NAMALWA (cell line): Measurements from ENCODE around the gene BLOC1S2.
A peak's percentile ranks its signal among the peaks of the same experiment; 100 is the strongest.
"Not testable (repeated sequence)": the region's sequence is repeated elsewhere in the genome, so short reads cannot be mapped to it uniquely, and the experiment has no call there.

Source experiments
- DNase-seq: peaks from one replicate; pipeline ENCODE4 v3.0.0-alpha.2; 2015; ENCODE audit warnings: low spot score

Gene BLOC1S2

GRCh38 chr10:100286051-100287033 lies at the start of gene BLOC1S2:
Gene BLOC1S2 (minus strand): TSS chr10:100286680. CDS start chr10:100286659, 21 bp downstream.
- DNase-seq = peak; percentile 87

- DNase-seq = no peak
These were observed 48.3 kb upstream of the BLOC1S2 start for GRCh38 chr10:100334762-100335161.

DNA sequence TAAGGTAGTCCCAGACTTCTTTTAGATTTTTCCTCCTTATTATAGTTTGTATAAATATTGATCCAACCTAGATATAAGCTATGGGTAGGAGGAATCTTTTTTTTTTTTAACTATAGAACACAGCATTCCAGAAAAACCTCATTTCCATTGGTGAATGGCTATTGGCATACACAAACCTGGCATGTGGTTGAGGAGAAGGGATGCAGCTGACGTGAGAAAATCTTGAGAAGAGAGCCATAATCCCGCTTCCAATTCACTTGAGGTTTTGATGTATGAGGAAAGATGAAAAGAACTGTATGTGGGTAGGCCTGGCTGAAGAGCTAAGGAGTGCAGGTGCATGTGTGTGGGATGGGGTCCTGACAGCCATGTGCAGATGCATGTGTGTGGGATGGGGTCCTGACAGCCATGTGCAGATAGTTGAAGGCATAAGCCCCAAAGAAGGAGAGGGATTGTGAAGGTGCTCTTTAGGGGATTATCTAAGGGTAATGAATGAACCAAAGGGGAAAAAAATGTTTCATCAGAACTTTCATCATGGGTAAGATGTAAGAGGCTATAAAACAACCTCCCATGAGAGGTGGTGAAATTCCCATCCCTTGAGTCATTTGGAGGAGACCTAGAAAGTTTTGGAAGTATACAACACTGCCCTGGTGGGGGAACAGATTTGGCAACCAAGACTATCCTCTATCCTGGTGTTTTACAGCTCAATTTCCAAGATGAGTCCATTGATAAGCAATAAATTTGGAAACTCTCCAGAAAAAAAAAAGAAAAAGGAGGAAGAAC lies 47.4 kb upstream of the BLOC1S2 start:
- DNase-seq = no peak

DNA sequence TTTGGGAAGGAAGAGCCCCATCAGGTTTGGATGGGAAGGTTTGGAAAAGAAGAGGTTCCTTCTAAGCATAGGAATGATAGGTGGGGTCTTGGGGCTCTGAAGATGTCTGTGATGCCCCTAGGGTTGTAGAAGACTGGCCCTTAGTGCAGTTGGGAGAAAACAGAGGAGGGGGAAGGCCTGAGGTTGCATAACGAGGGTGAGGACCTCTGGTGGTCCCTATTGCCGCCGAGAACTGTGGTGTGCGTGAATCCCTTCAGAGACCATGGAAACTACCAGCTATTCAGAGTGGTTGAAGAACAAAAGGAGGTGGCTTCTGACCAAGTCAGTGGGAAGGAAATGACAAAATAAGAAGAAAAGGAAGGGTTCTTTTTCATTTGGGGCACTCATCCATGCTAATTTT lies 46.6 kb upstream of the BLOC1S2 start:
- DNase-seq = no peak

GRCh38 chr10:100330079-100330478 lies 43.6 kb upstream of the BLOC1S2 start, which contains the start of gene PKD2L1:
Gene PKD2L1 (minus strand): TSS chr10:100330228. CDS start chr10:100330103, 125 bp downstream.
- DNase-seq = no peak

GRCh38 chr10:100328198-100328597 lies 41.7 kb upstream of the BLOC1S2 start:
- no peak for DNase-seq

DNA sequence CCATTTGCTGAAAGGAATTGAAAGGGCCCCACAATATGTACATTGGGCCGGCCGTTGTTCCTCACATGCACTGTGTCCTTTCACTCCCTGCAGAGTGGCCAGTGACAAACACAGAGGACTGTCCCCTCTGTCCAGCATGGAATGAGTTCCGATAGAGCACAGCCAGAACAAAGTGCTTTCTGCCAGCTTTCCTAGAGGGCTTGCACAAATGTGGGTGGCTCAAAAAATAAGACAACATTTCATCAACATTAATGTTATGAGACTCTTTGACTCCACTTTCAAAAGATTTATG lies 41.2 kb upstream of the BLOC1S2 start:
- DNase-seq = no peak

- DNase-seq = peak; percentile 51
These were observed 40.7 kb upstream of the BLOC1S2 start for GRCh38 chr10:100327007-100327717.

- DNase-seq = no peak
These were observed 38.7 kb upstream of the BLOC1S2 start for GRCh38 chr10:100325158-100325557.

DNA sequence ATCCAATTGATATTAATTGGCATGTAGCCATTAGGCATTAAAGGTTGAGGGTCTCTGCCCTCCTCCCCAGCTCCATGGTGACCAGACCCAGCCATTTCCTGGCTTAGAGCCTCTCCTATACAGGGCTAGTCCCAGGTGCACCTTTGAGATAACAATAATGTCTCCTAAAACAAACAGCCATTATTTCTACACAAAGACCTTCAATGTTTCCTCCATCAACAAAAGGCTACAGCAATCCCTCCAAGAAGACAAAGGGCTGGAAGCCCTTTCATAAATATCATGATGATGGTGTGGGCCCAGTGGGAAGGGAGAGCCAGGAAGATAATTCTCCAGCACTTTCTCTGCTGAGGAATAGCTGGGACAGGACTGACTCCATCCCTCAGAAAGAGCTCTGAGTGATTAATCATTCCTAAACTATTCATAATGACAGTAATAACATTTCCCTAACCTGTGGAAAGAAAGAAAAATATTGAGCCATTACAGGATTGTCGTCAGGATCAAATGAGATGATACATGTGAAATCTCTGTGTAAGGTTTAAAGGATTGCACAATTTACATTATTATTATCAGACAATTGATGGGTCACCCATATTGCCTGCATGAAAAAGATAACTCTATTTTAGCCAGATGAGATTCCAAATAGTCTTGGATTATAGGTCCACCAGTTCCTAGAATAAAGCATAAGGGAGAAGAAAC lies 33.4 kb upstream of the BLOC1S2 start:
- no peak for DNase-seq

DNA sequence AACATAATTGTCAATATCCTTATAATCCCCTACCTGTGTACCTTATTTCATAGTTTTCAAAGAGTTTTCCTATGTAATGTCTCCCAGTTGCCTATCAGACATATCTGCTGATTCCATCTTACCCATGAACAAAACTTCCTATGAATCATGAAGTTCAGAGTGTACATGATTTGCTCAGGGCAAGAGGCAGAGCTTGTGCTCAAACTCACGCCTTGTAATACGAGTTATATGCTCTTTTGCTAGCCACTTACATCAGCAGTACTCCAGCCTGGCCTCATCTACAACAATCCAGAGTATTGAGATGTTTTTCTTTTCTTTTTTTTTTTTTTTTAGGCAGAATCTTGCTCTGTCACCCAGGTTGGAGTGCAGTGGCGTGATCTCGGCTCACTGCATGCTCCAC lies 31.7 kb upstream of the BLOC1S2 start:
- DNase-seq = no peak

- DNase-seq = no peak
These were observed 29.1 kb upstream of the BLOC1S2 start for GRCh38 chr10:100315615-100316014.

DNA sequence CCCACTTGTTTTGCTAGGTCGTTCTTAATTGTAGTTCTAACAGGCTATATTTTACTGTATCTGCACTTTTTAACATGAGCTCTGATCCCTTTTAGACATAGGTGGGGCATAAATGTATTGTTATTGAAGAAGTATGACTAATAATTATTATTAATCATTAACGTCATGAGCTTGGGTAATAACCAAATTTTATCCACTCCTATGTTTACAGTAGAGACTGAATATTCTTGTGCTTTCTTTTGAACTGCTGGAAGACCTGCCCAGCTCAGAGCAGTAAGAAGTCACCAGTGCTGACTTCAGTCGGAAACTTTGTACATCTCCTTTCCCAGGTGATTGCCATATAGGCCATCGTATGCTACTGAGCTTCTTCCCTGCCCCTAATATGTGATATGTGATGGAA lies 24.8 kb upstream of the BLOC1S2 start:
- DNase-seq = no peak

DNA sequence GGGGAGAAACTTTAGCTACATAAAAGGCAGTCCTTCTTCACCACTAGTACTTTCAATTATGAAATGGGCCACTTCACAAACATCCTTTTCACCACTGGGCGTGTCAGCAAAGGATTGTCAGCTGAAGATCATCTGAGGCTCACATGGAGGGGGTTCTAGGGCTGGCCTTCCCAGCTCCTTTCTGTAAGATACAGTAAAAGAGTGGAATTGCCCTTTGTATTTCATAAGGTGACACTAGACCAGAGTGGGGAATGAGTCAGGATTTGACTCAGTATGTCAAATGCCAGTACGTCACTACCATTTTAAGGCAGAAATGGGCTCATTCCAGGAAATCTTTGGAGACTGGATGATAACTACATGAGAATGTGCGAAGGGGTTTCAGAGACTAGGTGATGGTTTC lies 21.2 kb upstream of the BLOC1S2 start:
- no peak for DNase-seq

GRCh38 chr10:100306861-100307260 lies 20.4 kb upstream of the BLOC1S2 start:
- DNase-seq = no peak

DNA sequence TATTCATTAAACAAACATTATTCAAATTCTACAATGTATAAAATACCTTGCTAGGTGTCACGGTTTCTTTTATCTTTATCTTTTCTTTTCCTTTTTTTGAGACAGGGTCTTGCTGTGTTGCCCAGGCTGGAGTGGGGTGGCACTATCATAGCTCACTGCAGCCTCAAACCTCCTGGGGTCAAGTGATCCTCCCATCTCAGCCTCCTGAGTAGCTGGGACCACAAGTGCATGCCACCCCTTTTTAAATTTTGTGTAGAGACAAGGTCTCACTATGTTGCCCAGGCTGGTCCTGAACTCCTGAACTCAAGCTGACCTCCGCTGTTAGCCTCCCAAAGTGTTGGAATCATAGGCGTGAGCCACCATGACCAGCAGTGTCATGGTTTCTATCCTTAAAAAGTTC lies 17.9 kb upstream of the BLOC1S2 start:
- DNase-seq = no peak

DNA sequence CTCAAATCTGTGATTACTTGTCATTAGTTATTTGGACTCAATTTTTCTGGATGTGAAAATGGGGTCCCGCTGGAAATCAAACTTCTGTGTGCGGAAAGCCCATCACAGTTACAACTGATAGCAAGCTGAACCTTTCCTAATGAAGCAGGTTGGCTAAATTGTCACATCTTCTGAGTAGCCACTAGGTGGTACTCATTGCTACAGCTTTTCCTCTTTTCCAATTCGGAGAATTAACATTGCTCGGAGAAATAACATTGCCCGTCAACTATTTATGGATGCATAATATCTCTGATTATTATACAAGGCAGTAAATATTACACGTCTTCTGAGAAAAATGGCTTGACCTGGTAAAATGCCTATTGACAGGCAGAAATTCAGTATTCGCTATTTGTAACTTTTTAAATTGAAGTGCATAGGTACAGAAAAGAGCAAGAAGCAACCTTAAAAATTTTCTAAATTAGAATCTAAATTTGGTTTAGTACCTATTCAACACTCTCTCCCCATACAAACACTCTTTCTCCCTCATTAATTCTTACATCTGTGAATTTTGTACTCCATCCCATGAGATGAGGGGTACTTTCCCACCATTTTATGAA lies 17.3 kb upstream of the BLOC1S2 start:
- peak; percentile 49 for DNase-seq

GRCh38 chr10:100301123-100301522 lies 14.6 kb upstream of the BLOC1S2 start:
- DNase-seq = not testable (repeated sequence)

DNA sequence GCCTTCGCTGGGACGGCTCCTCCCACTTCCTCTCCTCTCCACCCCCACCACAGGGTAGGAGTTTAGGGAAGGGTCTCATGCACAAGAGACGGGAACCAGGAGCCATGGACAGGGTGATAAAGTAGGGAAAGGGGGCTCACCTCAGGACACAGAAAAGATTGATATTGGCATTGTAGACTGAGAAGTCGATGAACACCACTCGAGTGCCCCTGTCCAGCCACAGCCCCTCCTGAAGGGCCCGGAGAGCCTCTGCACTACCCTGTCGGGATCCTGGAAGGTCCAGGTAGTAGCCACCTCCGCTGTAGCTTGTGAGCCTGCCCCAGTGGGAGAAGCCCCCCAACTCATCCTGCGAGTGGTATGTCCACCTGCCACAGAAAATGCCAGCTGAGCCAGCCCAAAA lies 10.8 kb upstream of the BLOC1S2 start:
- no peak for DNase-seq

GRCh38 chr10:100293066-100293465 lies 6.6 kb upstream of the BLOC1S2 start:
- DNase-seq = no peak

GRCh38 chr10:100292300-100292699 lies 5.8 kb upstream of the BLOC1S2 start:
- DNase-seq = not testable (repeated sequence)
